MM.1S (cell line): ENCODE data around the gene FXYD3.

ENCODE experiments used
- DNase-seq: peaks from one replicate; pipeline ENCODE4 v3.0.0-alpha.2; 2015
- H2AFZ ChIP-seq: fragments of 300-600 bp; sonication (generic); 2 replicates; pipeline ENCODE4 v1.6.0; 2016; ENCODE audit warnings: antibody characterized with exemption, low read length
- H3F3A ChIP-seq: fragments of 300-600 bp; sonication (generic); 2 replicates; pipeline ENCODE4 v1.6.1; 2016; ENCODE audit warnings: mild to moderate bottlenecking, antibody characterized with exemption, low read length, moderate library complexity, mixed read lengths; ENCODE audit not compliant: insufficient read depth
- H3K27ac ChIP-seq: fragments of 300-600 bp; sonication (generic); 2 replicates; pipeline ENCODE4 v1.5.1; 2016; ENCODE audit warnings: mild to moderate bottlenecking, low read length
- H3K27me3 ChIP-seq: fragments of 300-600 bp; sonication (generic); replicated peaks from 2 replicates; pipeline ENCODE4 v1.6.0; 2016; ENCODE audit warnings: low read length; ENCODE audit not compliant: insufficient read depth
- H3K36me3 ChIP-seq: fragments of 300-600 bp; sonication (generic); replicated peaks from 2 replicates; pipeline ENCODE4 v1.6.1; 2016; ENCODE audit warnings: mild to moderate bottlenecking, low read length, mixed read lengths; ENCODE audit not compliant: insufficient read depth
- H3K4me1 ChIP-seq: fragments of 300-600 bp; sonication (generic); 2 replicates; pipeline ENCODE4 v1.6.1; 2016; ENCODE audit warnings: low read length, mixed read lengths
- H3K4me2 ChIP-seq: fragments of 300-600 bp; sonication (generic); 2 replicates; pipeline ENCODE4 v1.6.0; 2016; ENCODE audit warnings: low read depth, low read length
- H3K4me3 ChIP-seq: fragments of 300-600 bp; sonication (generic); 2 replicates; pipeline ENCODE4 v1.5.1; 2016; ENCODE audit warnings: low read length, mixed read lengths
- H3K79me2 ChIP-seq: fragments of 300-600 bp; sonication (generic); 2 replicates; pipeline ENCODE4 v1.6.1; 2016; ENCODE audit warnings: mixed run types, low read length, mixed read lengths
- H3K9ac ChIP-seq: fragments of 300-600 bp; sonication (generic); 2 replicates; pipeline ENCODE4 v1.6.1; 2016; ENCODE audit warnings: low read length, mixed read lengths
- H3K9me2 ChIP-seq: fragments of 300-600 bp; sonication (generic); replicated peaks from 2 replicates; pipeline ENCODE4 v1.6.1; 2016; ENCODE audit warnings: mild to moderate bottlenecking, low read length, mixed read lengths; ENCODE audit not compliant: insufficient read depth
- H3K9me3 ChIP-seq: fragments of 300-600 bp; sonication (generic); replicated peaks from 2 replicates; pipeline ENCODE4 v1.6.1; 2016; ENCODE audit warnings: mild to moderate bottlenecking, low read length, mixed read lengths; ENCODE audit not compliant: insufficient read depth
- H4K20me1 ChIP-seq: fragments of 300-600 bp; sonication (generic); 2 replicates; pipeline ENCODE4 v1.6.1; 2016; ENCODE audit warnings: mild to moderate bottlenecking, low read length, moderate library complexity, mixed read lengths; ENCODE audit not compliant: insufficient read depth
- CTCF ChIP-seq: fragments of 300-600 bp; sonication (generic); IDR thresholded peaks from 2 replicates; pipeline ENCODE4 v1.5.1; 2016; ENCODE audit warnings: antibody characterized with exemption, low read length, mixed read lengths
- EZH2 ChIP-seq: fragments of 300-600 bp; sonication (generic); optimal IDR thresholded peaks from 2 replicates; pipeline ENCODE3; 2017; ENCODE audit warnings: low read depth, mild to moderate bottlenecking, antibody characterized with exemption, low read length, mixed read lengths
- EZH2phosphoT487 ChIP-seq: fragments of 300-600 bp; sonication (generic); IDR thresholded peaks from 2 replicates; pipeline ENCODE4 v1.6.1; 2018; ENCODE audit warnings: antibody characterized with exemption, low read length

The FXYD3 gene

GRCh38 chr19:35167251-35168119, 51.9 kb downstream of the FXYD3 start:
- H3F3A ChIP-seq: no peaks in the 10 kb centered on the region
- H3K9me2 ChIP-seq: no peaks in the 10 kb centered on the region
- no peaks in the 10 kb centered on the region for H3K9me3 ChIP-seq
- H3K27ac ChIP-seq: no peak overlapping the region
- TF ChIP-seq EZH2phosphoT487: no peak
- TF ChIP-seq CTCF: no peak
- TF ChIP-seq EZH2: no peak
- H3K4me1 ChIP-seq: no peaks in the 10 kb centered on the region
- peaks cover 10% of the 10 kb centered on the region for H3K36me3 ChIP-seq
- H3K4me3 ChIP-seq: no peak overlapping the region
- H3K79me2 ChIP-seq: no peaks in the 10 kb centered on the region
- H2AFZ ChIP-seq: no peak overlapping the region
- H4K20me1 ChIP-seq: no peaks in the 10 kb centered on the region; the same call in 1 of the 2 replicates
- DNase-seq: no peak
- no peaks in the 10 kb centered on the region for H3K27me3 ChIP-seq
- no peak overlapping the region for H3K4me2 ChIP-seq
- no peak overlapping the region for H3K9ac ChIP-seq

- Histone ChIP-seq H3K4me2 (no peak overlapping the region), H2AFZ (no peak overlapping the region), H3K27me3 (no peaks in the 10 kb centered on the region), H3K9ac (no peak overlapping the region), H3K9me3 (no peaks in the 10 kb centered on the region), H3K79me2 (no peaks in the 10 kb centered on the region), H3K4me1 (no peaks in the 10 kb centered on the region), H3F3A (no peaks in the 10 kb centered on the region), H3K9me2 (no peaks in the 10 kb centered on the region), H3K27ac (no peak overlapping the region), H3K36me3 (peaks cover 10% of the 10 kb centered on the region; the same call in 1 of the 2 replicates), H3K4me3 (no peak overlapping the region), H4K20me1 (no peaks in the 10 kb centered on the region; the same call in 1 of the 2 replicates)
- no peak for DNase-seq
- TF ChIP-seq EZH2phosphoT487 (no peak), EZH2 (no peak), CTCF (no peak)
These were observed 52.6 kb downstream of the FXYD3 start for GRCh38 chr19:35168196-35168595.

- no peak for DNase-seq
- TF ChIP-seq CTCF: no peak
- TF ChIP-seq EZH2phosphoT487: no peak
- TF ChIP-seq EZH2: no peak
These were observed 53.8 kb downstream of the FXYD3 start for GRCh38 chr19:35169221-35169995.

More at GRCh38 chr19:35169221-35169995, 53.8 kb downstream of the FXYD3 start:
- no peaks in the 10 kb centered on the region for H3K27me3 ChIP-seq
- H3K4me3 ChIP-seq: no peak overlapping the region
- no peak overlapping the region for H3K27ac ChIP-seq
- no peaks in the 10 kb centered on the region for H3K4me1 ChIP-seq
- no peak overlapping the region for H2AFZ ChIP-seq
- H3F3A ChIP-seq: no peaks in the 10 kb centered on the region
- H3K36me3 ChIP-seq: peaks cover 10% of the 10 kb centered on the region; the same call in 1 of the 2 replicates
- H3K9me3 ChIP-seq: no peaks in the 10 kb centered on the region
- no peaks in the 10 kb centered on the region for H3K9me2 ChIP-seq
- H4K20me1 ChIP-seq: no peaks in the 10 kb centered on the region; the same call in 1 of the 2 replicates
- H3K79me2 ChIP-seq: no peaks in the 10 kb centered on the region
- H3K4me2 ChIP-seq: no peak overlapping the region
- no peak overlapping the region for H3K9ac ChIP-seq
